Measurements from ENCODE around the gene ITGA6. TPM values are rescaled to one million over a fixed set of nuclear protein-coding genes. Genes with fewer than 3 reads are reported as not detected.

The ITGA6 gene
- total RNA-seq = 10 to 100 TPM; 22.5 to 40.6 (median 29.2) TPM

DNA sequence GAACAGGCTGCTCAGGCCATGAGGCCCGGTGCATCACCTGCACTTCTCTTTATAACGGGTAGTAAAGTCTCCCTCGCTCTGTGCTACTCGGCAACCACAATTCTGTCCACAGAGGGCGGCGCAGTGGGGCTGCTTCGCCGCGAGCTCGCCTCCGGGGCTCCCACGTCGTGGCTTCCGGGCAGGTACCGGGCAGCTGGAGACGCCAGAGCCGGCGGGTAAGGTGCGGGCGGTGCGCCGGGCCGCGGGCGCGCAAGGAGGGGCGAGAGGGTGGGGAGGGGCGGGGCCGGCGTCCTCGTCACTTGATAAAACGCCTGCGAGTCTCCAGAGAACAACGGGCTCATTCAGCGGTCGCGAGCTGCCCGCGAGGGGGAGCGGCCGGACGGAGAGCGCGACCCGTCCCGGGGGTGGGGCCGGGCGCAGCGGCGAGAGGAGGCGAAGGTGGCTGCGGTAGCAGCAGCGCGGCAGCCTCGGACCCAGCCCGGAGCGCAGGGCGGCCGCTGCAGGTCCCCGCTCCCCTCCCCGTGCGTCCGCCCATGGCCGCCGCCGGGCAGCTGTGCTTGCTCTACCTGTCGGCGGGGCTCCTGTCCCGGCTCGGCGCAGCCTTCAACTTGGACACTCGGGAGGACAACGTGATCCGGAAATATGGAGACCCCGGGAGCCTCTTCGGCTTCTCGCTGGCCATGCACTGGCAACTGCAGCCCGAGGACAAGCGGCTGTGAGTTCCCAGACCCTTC, at the start of gene ITGA6:
Gene ITGA6 (plus strand): TSS at position 331 of the 734 bp plus-strand sequence.
- peak; percentile 49 to 59 for DNase-seq
- ATAC-seq = peak; percentile 69 to 72
- no peaks in the 10 kb centered on the region for H3K9me3 ChIP-seq
- no peaks in the 10 kb centered on the region for H3K36me3 ChIP-seq
- H3K27ac ChIP-seq = peak within 1 kb of the TSS; percentile 73 to 92 (median 81)
- peaks cover 19 to 23% of the 10 kb centered on the region in 2 donors for H3K4me1 ChIP-seq
- intact Hi-C loops (cut with DNase I; ENCODE audit: low total_unique reads) = loop anchor here (10.0 kb wide), 1 partner anchor 73 kb away; no protein-coding TSS in a partner anchor
- H3K4me3 ChIP-seq = peak within 1 kb of the TSS; percentile 65 to 88 (median 76)
- TF ChIP-seq POLR2A (IDR thresholded peaks at IDR 0.05) (peak; percentile 52 to 84), CTCF (IDR thresholded peaks at IDR 0.05 in 4 of 5, conservative IDR thresholded peaks at IDR 0.05 in 1 of 5) (peak in 1 of 5 experiments; percentile 40)
- H3K27me3 ChIP-seq = no peaks in the 10 kb centered on the region
- in situ Hi-C loops (cut with MboI; ENCODE audit: low sequenced_read_pairs in 4 of 4) = no loop called here

- in situ Hi-C loops (cut with MboI; ENCODE audit: low sequenced_read_pairs in 4 of 4) = no loop called here
- DNase-seq (no peak), ATAC-seq (no peak)
- Histone ChIP-seq H3K36me3 (no peaks in the 10 kb centered on the region), H3K27ac (no peak overlapping the region), H3K9me3 (no peaks in the 10 kb centered on the region), H3K4me1 (peaks cover 3 to 11% of the 10 kb centered on the region in 2 donors), H3K4me3 (no peak overlapping the region), H3K27me3 (no peaks in the 10 kb centered on the region)
- intact Hi-C loops (cut with DNase I; ENCODE audit: low total_unique reads) = no loop called here
- TF ChIP-seq POLR2A (IDR thresholded peaks at IDR 0.05) (no peak), CTCF (IDR thresholded peaks at IDR 0.05 in 4 of 5, conservative IDR thresholded peaks at IDR 0.05 in 1 of 5) (no peak)
Measured at GRCh38 chr2:172380436-172381274, 46.7 kb upstream of the ITGA6 start.

GRCh38 chr2:172381275-172382027, 45.9 kb upstream of the ITGA6 start:
- ATAC-seq = no peak
- TF ChIP-seq CTCF (IDR thresholded peaks at IDR 0.05 in 4 of 5, conservative IDR thresholded peaks at IDR 0.05 in 1 of 5) = no peak
- no peak for TF ChIP-seq POLR2A (IDR thresholded peaks at IDR 0.05)
- intact Hi-C loops (cut with DNase I; ENCODE audit: low total_unique reads) = no loop called here

DNA sequence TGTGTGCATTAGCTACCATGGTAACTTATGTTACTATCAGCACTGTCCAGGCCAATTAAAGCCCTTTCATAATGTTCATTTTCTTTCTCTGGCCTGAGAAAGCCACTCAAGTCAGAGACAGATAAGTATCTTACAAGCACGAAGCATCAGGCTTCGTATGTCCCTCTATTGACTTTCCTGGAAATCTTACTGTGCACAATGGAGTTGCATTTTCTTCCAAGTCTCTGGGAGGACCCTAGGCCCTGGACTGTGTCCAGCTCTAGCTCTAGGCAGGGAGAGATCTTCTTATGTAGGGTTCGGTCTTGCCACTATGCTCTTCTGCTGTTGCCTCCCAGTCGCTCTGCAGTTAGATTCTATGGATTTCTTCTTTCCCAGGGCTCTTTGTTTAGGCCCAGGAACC, 40.0 kb upstream of the ITGA6 start:
- Histone ChIP-seq H3K4me1 (no peaks in the 10 kb centered on the region), H3K27ac (no peak overlapping the region), H3K9me3 (no peaks in the 10 kb centered on the region), H3K36me3 (no peaks in the 10 kb centered on the region), H3K4me3 (no peak overlapping the region), H3K27me3 (no peaks in the 10 kb centered on the region)
- in situ Hi-C loops (cut with MboI; ENCODE audit: low sequenced_read_pairs in 4 of 4) (no loop called here), intact Hi-C loops (cut with DNase I; ENCODE audit: low total_unique reads) (no loop called here)
- no peak for DNase-seq
- TF ChIP-seq CTCF (IDR thresholded peaks at IDR 0.05 in 4 of 5, conservative IDR thresholded peaks at IDR 0.05 in 1 of 5) (no peak), POLR2A (IDR thresholded peaks at IDR 0.05) (no peak)
- ATAC-seq = no peak

More at GRCh38 chr2:172381275-172382027, 45.9 kb upstream of the ITGA6 start:
- Histone ChIP-seq H3K4me3 (no peak overlapping the region), H3K9me3 (no peaks in the 10 kb centered on the region), H3K27me3 (no peaks in the 10 kb centered on the region), H3K4me1 (peaks cover 2 to 11% of the 10 kb centered on the region in 2 donors), H3K27ac (no peak overlapping the region), H3K36me3 (no peaks in the 10 kb centered on the region)
- no peak for DNase-seq
- in situ Hi-C loops (cut with MboI; ENCODE audit: low sequenced_read_pairs in 4 of 4) = no loop called here

All from gastrocnemius medialis (tissue), 4 donors.